ENCODE measurements around the gene MKX. TPM values are rescaled to one million over a fixed set of nuclear protein-coding genes. Genes with fewer than 3 reads are reported as not detected.

Gene MKX
- total RNA-seq, 1 donor from 2014 or later, result 0.42 TPM

GRCh38 chr10:27661514-27662286 is 83.9 kb downstream of the MKX start:
- no peak for DNase-seq
- Mint-ChIP-seq H3K9me3 (ENCODE audit: unreplicated experiment) (peaks cover 4% of the 10 kb centered on the region), H3K36me3 (ENCODE audit: unreplicated experiment) (no peaks in the 10 kb centered on the region), H3K27me3 (ENCODE audit: unreplicated experiment) (peaks cover 3% of the 10 kb centered on the region), H3K4me3 (ENCODE audit: unreplicated experiment) (no peak overlapping the region), H3K27ac (ENCODE audit: unreplicated experiment) (no peak overlapping the region), H3K4me1 (ENCODE audit: low read depth, unreplicated experiment) (peaks cover 2% of the 10 kb centered on the region)
- TF ChIP-seq CTCF (IDR thresholded peaks at IDR 0.05; ENCODE audit: partially characterized antibody, unreplicated experiment), result no peak

- TF ChIP-seq CTCF (IDR thresholded peaks at IDR 0.05; ENCODE audit: partially characterized antibody, unreplicated experiment), result no peak
- Mint-ChIP-seq H3K4me1 (ENCODE audit: low read depth, unreplicated experiment) (peaks cover 4% of the 10 kb centered on the region), H3K27ac (ENCODE audit: unreplicated experiment) (no peak overlapping the region), H3K4me3 (ENCODE audit: unreplicated experiment) (no peak overlapping the region), H3K27me3 (ENCODE audit: unreplicated experiment) (peaks cover 5% of the 10 kb centered on the region), H3K36me3 (ENCODE audit: unreplicated experiment) (no peaks in the 10 kb centered on the region), H3K9me3 (ENCODE audit: unreplicated experiment) (peaks cover 7% of the 10 kb centered on the region)
- DNase-seq, result no peak
Measured at GRCh38 chr10:27660711-27661110, 84.9 kb downstream of the MKX start.

- H3K4me1 Mint-ChIP-seq (ENCODE audit: low read depth, unreplicated experiment), result peaks cover 4% of the 10 kb centered on the region
- peaks cover 9% of the 10 kb centered on the region for H3K9me3 Mint-ChIP-seq (ENCODE audit: unreplicated experiment)
- H3K27me3 Mint-ChIP-seq (ENCODE audit: unreplicated experiment), result peaks cover 5% of the 10 kb centered on the region
- no peak for TF ChIP-seq CTCF (IDR thresholded peaks at IDR 0.05; ENCODE audit: partially characterized antibody, unreplicated experiment)
- peaks cover 3% of the 10 kb centered on the region for H3K36me3 Mint-ChIP-seq (ENCODE audit: unreplicated experiment)
- H3K27ac Mint-ChIP-seq (ENCODE audit: unreplicated experiment), result no peak overlapping the region
- no peak for DNase-seq
- H3K4me3 Mint-ChIP-seq (ENCODE audit: unreplicated experiment), result no peak overlapping the region
Measured at GRCh38 chr10:27660268-27660667, 85.4 kb downstream of the MKX start.

GRCh38 chr10:27659786-27660185 is 85.8 kb downstream of the MKX start:
- peaks cover 5% of the 10 kb centered on the region for H3K36me3 Mint-ChIP-seq (ENCODE audit: unreplicated experiment)
- no peak overlapping the region for H3K4me3 Mint-ChIP-seq (ENCODE audit: unreplicated experiment)
- H3K4me1 Mint-ChIP-seq (ENCODE audit: low read depth, unreplicated experiment), result peaks cover 4% of the 10 kb centered on the region
- no peak for TF ChIP-seq CTCF (IDR thresholded peaks at IDR 0.05; ENCODE audit: partially characterized antibody, unreplicated experiment)
- peaks cover 10% of the 10 kb centered on the region for H3K9me3 Mint-ChIP-seq (ENCODE audit: unreplicated experiment)
- no peak for DNase-seq
- H3K27ac Mint-ChIP-seq (ENCODE audit: unreplicated experiment), result no peak overlapping the region
- peaks cover 5% of the 10 kb centered on the region for H3K27me3 Mint-ChIP-seq (ENCODE audit: unreplicated experiment)

GRCh38 chr10:27658788-27659187 is 86.8 kb downstream of the MKX start:
- Mint-ChIP-seq H3K4me3 (ENCODE audit: unreplicated experiment) (no peak overlapping the region), H3K27ac (ENCODE audit: unreplicated experiment) (no peak overlapping the region), H3K36me3 (ENCODE audit: unreplicated experiment) (peaks cover 10% of the 10 kb centered on the region), H3K27me3 (ENCODE audit: unreplicated experiment) (peaks cover 5% of the 10 kb centered on the region), H3K4me1 (ENCODE audit: low read depth, unreplicated experiment) (peaks cover 4% of the 10 kb centered on the region), H3K9me3 (ENCODE audit: unreplicated experiment) (peaks cover 10% of the 10 kb centered on the region)
- DNase-seq, result no peak
- TF ChIP-seq CTCF (IDR thresholded peaks at IDR 0.05; ENCODE audit: partially characterized antibody, unreplicated experiment), result no peak

Data from glutamatergic neuron (in vitro differentiated cells).